ENCODE measurements around the gene ARF4.

The ARF4 gene

GRCh38 chr3:57557085-57557537 lies 40.0 kb downstream of the ARF4 start:
- no peak for FAIRE-seq
- no peak for DNase-seq (ENCODE audit: insufficient read length, low spot score)

GRCh38 chr3:57556459-57557084 lies 40.6 kb downstream of the ARF4 start:
- no peak for FAIRE-seq
- TF ChIP-seq POLR2A (IDR thresholded peaks at IDR 0.05; ENCODE audit: low read depth, low read length), result no peak
- peak; percentile 23 for DNase-seq (ENCODE audit: insufficient read length, low spot score)

More at GRCh38 chr3:57557085-57557537, 40.0 kb downstream of the ARF4 start:
- no peak for TF ChIP-seq POLR2A (IDR thresholded peaks at IDR 0.05; ENCODE audit: low read depth, low read length)

GRCh38 chr3:57555738-57556458 lies 41.2 kb downstream of the ARF4 start, which contains the start of gene PDE12:
TSS of gene PDE12 (plus strand) at chr3:57556274. CDS start at chr3:57556380, 106 bp downstream.
- FAIRE-seq (no peak), DNase-seq (ENCODE audit: insufficient read length, low spot score) (peak; percentile 74)
- peak; percentile 72 for TF ChIP-seq POLR2A (IDR thresholded peaks at IDR 0.05; ENCODE audit: low read depth, low read length)

- no peak for TF ChIP-seq POLR2A (IDR thresholded peaks at IDR 0.05; ENCODE audit: low read depth, low read length)
- no peak for FAIRE-seq
- DNase-seq (ENCODE audit: insufficient read length, low spot score), result no peak
Measured at GRCh38 chr3:57555306-57555705, 41.8 kb downstream of the ARF4 start.

- no peak for DNase-seq (ENCODE audit: insufficient read length, low spot score)
- FAIRE-seq, result no peak
- no peak for TF ChIP-seq POLR2A (IDR thresholded peaks at IDR 0.05; ENCODE audit: low read depth, low read length)
Measured at GRCh38 chr3:57546616-57547015, 50.5 kb downstream of the ARF4 start.

- TF ChIP-seq POLR2A (IDR thresholded peaks at IDR 0.05; ENCODE audit: low read depth, low read length), result no peak
- no peak for DNase-seq (ENCODE audit: insufficient read length, low spot score)
- no peak for FAIRE-seq
Measured at GRCh38 chr3:57545636-57546268, 51.4 kb downstream of the ARF4 start.

- DNase-seq (ENCODE audit: insufficient read length, low spot score) (no peak), FAIRE-seq (no peak)
- no peak for TF ChIP-seq POLR2A (IDR thresholded peaks at IDR 0.05; ENCODE audit: low read depth, low read length)
Measured at GRCh38 chr3:57544181-57545125, 52.7 kb downstream of the ARF4 start, which contains the start of gene DNAH12. TSS of gene DNAH12 (minus strand) at chr3:57544344. CDS start at chr3:57542870, 1,474 bp downstream.

- FAIRE-seq, result no peak
- no peak for TF ChIP-seq POLR2A (IDR thresholded peaks at IDR 0.05; ENCODE audit: low read depth, low read length)
- no peak for DNase-seq (ENCODE audit: insufficient read length, low spot score)
Measured at GRCh38 chr3:57538465-57538864, 58.7 kb downstream of the ARF4 start.

- DNase-seq (ENCODE audit: insufficient read length, low spot score) (no peak), FAIRE-seq (no peak)
- no peak for TF ChIP-seq POLR2A (IDR thresholded peaks at IDR 0.05; ENCODE audit: low read depth, low read length)
Measured at GRCh38 chr3:57530071-57530608, 67.0 kb downstream of the ARF4 start.

All from H54 (cell line).